Measurements from ENCODE around the gene DOCK3.
"Not testable (repeated sequence)": the region's sequence is repeated elsewhere in the genome, so short reads cannot be mapped to it uniquely, and the experiment has no call there.

Gene DOCK3

GRCh38 chr3:51099794-51100535 lies 425.2 kb downstream of the DOCK3 start:
- DNase-seq (ENCODE audit: low read depth in 2 of 2), result no peak

- no peak for DNase-seq (ENCODE audit: low read depth in 2 of 2)
These were observed 425.8 kb downstream of the DOCK3 start for GRCh38 chr3:51100536-51100851.

GRCh38 chr3:51102396-51102795 lies 427.7 kb downstream of the DOCK3 start:
- DNase-seq (ENCODE audit: low read depth in 2 of 2), result no peak

GRCh38 chr3:51106242-51106876 lies 431.6 kb downstream of the DOCK3 start:
- no peak for DNase-seq (ENCODE audit: low read depth in 2 of 2)

- DNase-seq (ENCODE audit: low read depth in 2 of 2), result no peak
These were observed 435.9 kb downstream of the DOCK3 start for GRCh38 chr3:51110586-51110985.

- DNase-seq (ENCODE audit: low read depth in 2 of 2), result no peak
These were observed 448.2 kb downstream of the DOCK3 start for GRCh38 chr3:51122944-51123343.

GRCh38 chr3:51123531-51123930 lies 448.8 kb downstream of the DOCK3 start:
- DNase-seq (ENCODE audit: low read depth in 2 of 2), result no peak

- not testable (repeated sequence) for DNase-seq (ENCODE audit: low read depth in 2 of 2)
These were observed 456.9 kb downstream of the DOCK3 start for GRCh38 chr3:51131607-51132006.

GRCh38 chr3:51137715-51138114 lies 463.0 kb downstream of the DOCK3 start:
- DNase-seq (ENCODE audit: low read depth in 2 of 2), result no peak

- no peak for DNase-seq (ENCODE audit: low read depth in 2 of 2)
These were observed 464.9 kb downstream of the DOCK3 start for GRCh38 chr3:51139616-51140015.

GRCh38 chr3:51141573-51141972 lies 466.8 kb downstream of the DOCK3 start:
- DNase-seq (ENCODE audit: low read depth in 2 of 2), result no peak

- no peak for DNase-seq (ENCODE audit: low read depth in 2 of 2)
These were observed 471.3 kb downstream of the DOCK3 start for GRCh38 chr3:51145811-51146585.

- no peak for DNase-seq (ENCODE audit: low read depth in 2 of 2)
These were observed 472.1 kb downstream of the DOCK3 start for GRCh38 chr3:51146781-51147180.

GRCh38 chr3:51156147-51156546 lies 481.4 kb downstream of the DOCK3 start:
- no peak for DNase-seq (ENCODE audit: low read depth in 2 of 2)

GRCh38 chr3:51163051-51163450 lies 488.3 kb downstream of the DOCK3 start:
- DNase-seq (ENCODE audit: low read depth in 2 of 2), result no peak

- no peak for DNase-seq (ENCODE audit: low read depth in 2 of 2)
These were observed 499.0 kb downstream of the DOCK3 start for GRCh38 chr3:51173518-51174271.

GRCh38 chr3:51176923-51177322 lies 502.2 kb downstream of the DOCK3 start:
- DNase-seq (ENCODE audit: low read depth in 2 of 2), result no peak

GRCh38 chr3:51186446-51186845 lies 511.7 kb downstream of the DOCK3 start:
- DNase-seq (ENCODE audit: low read depth in 2 of 2), result not testable (repeated sequence)

GRCh38 chr3:51190199-51190598 lies 515.5 kb downstream of the DOCK3 start:
- no peak for DNase-seq (ENCODE audit: low read depth in 2 of 2)

- DNase-seq (ENCODE audit: low read depth in 2 of 2), result no peak
These were observed 516.1 kb downstream of the DOCK3 start for GRCh38 chr3:51190827-51191226.

- DNase-seq (ENCODE audit: low read depth in 2 of 2), result no peak
These were observed 517.0 kb downstream of the DOCK3 start for GRCh38 chr3:51191768-51192167.

- DNase-seq (ENCODE audit: low read depth in 2 of 2), result no peak
These were observed 523.8 kb downstream of the DOCK3 start for GRCh38 chr3:51198477-51198876.
